GM15510 (cell line): ENCODE data around the gene TGFB2.

Experiments
- POLR2A ChIP-seq: IDR thresholded peaks from 3 replicates; pipeline ENCODE4 v1.6.1; 2011; ENCODE audit warnings: borderline replicate concordance; ENCODE audit not compliant: insufficient read length; ENCODE audit errors: extremely low read depth

Gene TGFB2

GRCh38 chr1:218349348-218350034, 4.4 kb downstream of the TGFB2 start:
- TF ChIP-seq POLR2A, result no peak

GRCh38 chr1:218350035-218350525, 4.9 kb downstream of the TGFB2 start:
- no peak for TF ChIP-seq POLR2A

GRCh38 chr1:218350801-218351266, 5.7 kb downstream of the TGFB2 start:
- no peak for TF ChIP-seq POLR2A

GRCh38 chr1:218351391-218352074, 6.4 kb downstream of the TGFB2 start:
- TF ChIP-seq POLR2A, result no peak

DNA sequence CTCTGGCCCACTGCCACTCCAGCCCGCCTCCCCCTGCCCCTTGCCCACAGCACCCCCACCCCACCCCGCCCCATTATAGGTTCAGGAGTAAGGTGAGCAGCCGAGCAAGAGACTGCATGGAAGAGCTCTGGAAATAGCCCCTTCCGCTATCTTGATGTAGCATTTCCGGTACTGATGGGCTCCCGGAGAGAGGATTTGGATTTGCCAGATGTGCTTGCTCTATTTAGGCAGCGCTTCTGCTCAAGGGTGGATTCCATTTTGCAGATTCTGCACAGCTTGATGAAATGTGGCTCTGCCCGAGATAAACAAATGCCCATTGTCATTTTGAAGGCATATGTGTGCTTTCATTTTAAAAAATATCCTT, 6.9 kb downstream of the TGFB2 start:
- no peak for TF ChIP-seq POLR2A

DNA sequence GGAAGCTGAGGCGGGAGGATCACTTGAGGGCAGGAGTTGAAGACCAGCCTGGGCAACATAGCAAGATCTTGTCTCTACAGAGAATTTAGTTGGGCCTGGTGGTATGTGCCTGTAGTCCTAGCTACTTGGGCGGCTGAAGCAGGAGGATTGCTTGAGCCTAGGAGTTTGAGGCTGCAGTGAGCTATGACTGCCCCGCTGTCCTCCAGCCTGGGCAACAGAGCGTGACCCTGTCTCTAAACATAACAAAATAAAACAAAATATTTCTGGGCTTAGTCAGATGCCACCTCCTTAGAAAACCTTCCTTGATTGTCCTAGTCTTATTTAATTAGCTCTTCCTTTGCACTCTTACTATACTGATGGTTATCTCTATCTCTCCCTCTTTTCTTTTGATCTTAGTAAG, 8.5 kb downstream of the TGFB2 start:
- no peak for TF ChIP-seq POLR2A

- no peak for TF ChIP-seq POLR2A
Measured at GRCh38 chr1:218355278-218355677, 10.1 kb downstream of the TGFB2 start.

DNA sequence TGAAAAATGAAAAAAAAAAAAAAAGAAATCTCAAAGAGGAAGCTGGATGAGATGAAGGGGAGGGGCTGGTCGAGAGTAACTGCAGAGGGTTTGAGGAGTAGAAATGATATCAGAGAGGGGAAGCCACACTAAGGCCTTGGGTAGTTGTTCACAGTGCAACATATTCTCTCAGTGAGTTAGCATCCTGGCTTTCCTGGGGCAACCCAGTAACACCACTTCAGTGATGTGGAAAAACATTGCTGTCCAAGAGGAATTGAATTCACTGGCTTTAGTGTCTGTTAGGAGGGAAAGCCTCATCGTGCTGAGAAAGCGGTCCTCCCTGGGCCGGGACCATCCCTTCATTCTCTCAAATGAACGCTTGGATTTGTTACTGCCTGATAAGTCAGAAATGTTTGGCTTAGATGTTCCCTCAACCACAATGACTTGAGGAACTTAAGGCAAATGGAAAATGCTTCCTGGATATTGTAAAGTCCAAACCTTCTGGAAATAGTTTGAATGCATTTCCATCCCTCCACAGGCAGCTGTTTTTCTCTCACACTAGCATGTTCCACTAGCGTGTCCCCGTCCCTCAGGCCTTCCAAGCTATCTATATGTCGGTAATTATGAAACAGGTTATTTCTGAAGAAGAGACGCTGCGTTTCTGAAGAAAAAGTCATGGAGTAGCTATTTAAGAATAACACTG, 12.2 kb downstream of the TGFB2 start:
- TF ChIP-seq POLR2A, result no peak

DNA sequence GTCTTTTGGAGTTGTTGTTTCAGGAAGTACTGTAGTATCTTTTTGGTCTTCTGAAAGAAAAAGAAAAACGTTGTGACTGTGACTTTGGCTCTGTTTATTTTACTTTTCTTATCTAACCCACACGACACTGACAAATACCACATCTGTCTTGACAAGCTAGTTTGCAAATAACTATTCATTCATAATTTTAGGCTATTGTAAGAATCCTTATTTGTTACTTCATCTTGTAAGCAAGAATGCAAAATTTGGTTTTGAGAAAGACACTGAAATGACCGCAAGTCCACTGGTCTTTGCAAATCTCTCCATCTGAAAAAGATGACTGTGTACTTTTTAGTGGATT, 12.7 kb downstream of the TGFB2 start:
- no peak for TF ChIP-seq POLR2A

GRCh38 chr1:218361298-218362065, 16.3 kb downstream of the TGFB2 start:
- TF ChIP-seq POLR2A, result no peak

DNA sequence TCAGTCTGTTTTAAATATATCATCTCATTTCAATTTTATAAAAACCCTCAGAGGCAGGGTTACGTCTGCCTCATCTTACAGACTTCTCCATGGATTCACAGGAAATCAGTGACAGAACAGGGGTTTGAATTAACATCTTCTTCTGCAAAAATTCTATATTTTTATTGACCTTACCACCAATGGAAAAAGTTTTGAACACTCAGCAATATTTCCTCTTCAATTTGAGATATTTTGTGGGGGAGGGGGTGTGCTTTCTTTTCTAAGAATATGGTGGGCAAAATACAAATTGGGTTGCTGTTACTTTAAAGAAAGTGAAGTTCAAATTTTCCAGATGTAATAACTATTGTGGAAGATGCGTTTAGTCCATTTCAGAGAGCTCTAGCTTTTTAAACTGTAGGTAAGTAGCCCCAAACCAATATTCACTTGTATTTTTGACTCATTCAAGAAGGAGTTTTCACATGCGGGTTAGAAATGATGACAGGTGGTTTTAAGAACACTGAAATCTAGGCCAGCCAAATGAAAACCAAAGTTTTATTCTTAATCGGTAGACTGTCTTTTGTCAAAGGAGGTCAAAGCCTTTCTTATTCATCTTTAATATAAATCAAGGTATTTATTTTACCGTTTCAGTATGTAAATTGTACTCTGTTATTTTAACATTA, 17.4 kb downstream of the TGFB2 start:
- no peak for TF ChIP-seq POLR2A

DNA sequence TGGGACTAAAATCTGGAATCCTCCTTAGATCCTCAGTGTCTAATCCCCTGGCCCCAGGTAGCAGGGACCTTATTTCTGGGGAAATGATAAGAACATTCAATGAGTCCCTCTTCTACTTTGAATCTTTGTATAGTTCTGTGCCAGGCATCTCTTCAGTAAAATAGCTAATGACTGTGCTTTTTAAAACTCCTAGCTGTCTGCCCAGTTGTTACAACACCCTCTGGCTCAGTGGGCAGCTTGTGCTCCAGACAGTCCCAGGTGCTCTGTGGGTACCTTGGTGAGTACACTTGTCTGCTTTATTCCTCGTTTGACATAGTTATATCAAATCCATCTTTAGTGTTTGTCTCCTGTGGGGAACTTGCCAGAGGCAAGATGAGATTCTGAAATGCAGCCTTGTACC, 18.0 kb downstream of the TGFB2 start:
- TF ChIP-seq POLR2A, result no peak

- TF ChIP-seq POLR2A, result no peak
Measured at GRCh38 chr1:218364028-218364710, 19.0 kb downstream of the TGFB2 start.
